H9 (cell line): ENCODE data around the gene INSM1. TPM values are rescaled to one million over a fixed set of nuclear protein-coding genes. Genes with fewer than 3 reads are reported as not detected.

Source experiments
- DNase-seq: peaks from one replicate; pipeline ENCODE4 v3.0.0-alpha.2; 2017
- H2AFZ ChIP-seq: one replicate; pipeline ENCODE4 v1.6.1; 2013; ENCODE audit warnings: mild to moderate bottlenecking, low read length, control low read depth, moderate library complexity
- H2AK5ac ChIP-seq: 2 replicates; pipeline ENCODE4 v1.6.1; 2013; ENCODE audit warnings: low read length, control low read depth, mixed read lengths; ENCODE audit not compliant: insufficient read length
- H2BK120ac ChIP-seq: one replicate; pipeline ENCODE4 v1.6.1; 2013; ENCODE audit warnings: low read depth, mild to moderate bottlenecking, low read length, control low read depth, inconsistent platforms; ENCODE audit not compliant: poor library complexity, severe bottlenecking
- H2BK12ac ChIP-seq: 2 replicates; pipeline ENCODE4 v1.6.1; 2013; ENCODE audit warnings: low read length, control low read depth, mixed read lengths, low read depth; ENCODE audit not compliant: insufficient read length
- H2BK15ac ChIP-seq: 2 replicates; pipeline ENCODE4 v1.6.1; 2013; ENCODE audit warnings: low read depth, low read length, control low read depth
- H2BK20ac ChIP-seq: one replicate; pipeline ENCODE4 v1.6.1; 2013; ENCODE audit warnings: low read depth, mild to moderate bottlenecking, low read length, control low read depth, inconsistent platforms; ENCODE audit not compliant: poor library complexity, severe bottlenecking
- H2BK5ac ChIP-seq: 2 replicates; pipeline ENCODE4 v1.6.1; 2013; ENCODE audit warnings: low read length, control low read depth, mixed read lengths; ENCODE audit not compliant: insufficient read length
- H3K14ac ChIP-seq: 2 replicates; pipeline ENCODE4 v1.6.1; 2013; ENCODE audit warnings: low read length, control low read depth; ENCODE audit not compliant: insufficient read depth
- H3K18ac ChIP-seq: 2 replicates; pipeline ENCODE4 v1.6.1; 2013; ENCODE audit warnings: low read depth, mild to moderate bottlenecking, mixed read lengths, low read length, control low read depth; ENCODE audit not compliant: insufficient read length
- H3K23ac ChIP-seq: 2 replicates; pipeline ENCODE4 v1.6.1; 2013; ENCODE audit warnings: low read length, control low read depth, mixed read lengths, low read depth; ENCODE audit not compliant: insufficient read length
- H3K23me2 ChIP-seq: 2 replicates; pipeline ENCODE4 v1.6.1; 2013; ENCODE audit warnings: low read depth, mild to moderate bottlenecking, mixed read lengths, low read length, control low read depth; ENCODE audit not compliant: insufficient read length, poor library complexity, severe bottlenecking
- H3K27ac ChIP-seq: 2 replicates; pipeline ENCODE4 v1.5.1; 2013; ENCODE audit warnings: low read length, control low read depth, mixed read lengths, low read depth; ENCODE audit not compliant: insufficient read length
- H3K27me3 ChIP-seq: 2 replicates; pipeline ENCODE4 v1.6.1; 2013; ENCODE audit warnings: low read length, control low read depth, inconsistent platforms; ENCODE audit not compliant: insufficient read depth
- H3K4ac ChIP-seq: 2 replicates; pipeline ENCODE4 v1.6.1; 2013; ENCODE audit warnings: low read depth, mild to moderate bottlenecking, control low read depth, inconsistent platforms, low read length, moderate library complexity
- H3K4me1 ChIP-seq: 2 replicates; pipeline ENCODE4 v1.6.1; 2013; ENCODE audit warnings: low read length, control low read depth, inconsistent platforms; ENCODE audit not compliant: insufficient read depth
- H3K4me2 ChIP-seq: 2 replicates; pipeline ENCODE4 v1.6.1; 2013; ENCODE audit warnings: low read length, control low read depth, mixed read lengths; ENCODE audit not compliant: insufficient read length, insufficient read depth
- H3K56ac ChIP-seq: 2 replicates; pipeline ENCODE4 v1.6.1; 2013; ENCODE audit warnings: low read depth, mild to moderate bottlenecking, mixed read lengths, low read length, control low read depth; ENCODE audit not compliant: insufficient read length
- H3K79me1 ChIP-seq: 2 replicates; pipeline ENCODE4 v1.6.1; 2013; ENCODE audit warnings: low read depth, mild to moderate bottlenecking, moderate library complexity, low read length, control low read depth, inconsistent platforms; ENCODE audit not compliant: insufficient read depth, poor library complexity, severe bottlenecking
- H3K79me2 ChIP-seq: 2 replicates; pipeline ENCODE4 v1.6.1; 2013; ENCODE audit warnings: low read length, control low read depth, inconsistent platforms; ENCODE audit not compliant: insufficient read depth
- H3K9ac ChIP-seq: 2 replicates; pipeline ENCODE4 v1.6.1; 2013; ENCODE audit warnings: low read length, control low read depth, mixed read lengths; ENCODE audit not compliant: insufficient read length; ENCODE audit errors: extremely low read depth
- H3K9me3 ChIP-seq: one replicate; pipeline ENCODE4 v1.6.1; 2013; ENCODE audit warnings: low read depth, low read length, inconsistent platforms; ENCODE audit not compliant: control insufficient read depth
- H3T11ph ChIP-seq: one replicate; pipeline ENCODE4 v1.6.1; 2013; ENCODE audit warnings: mild to moderate bottlenecking, low read length, control low read depth, inconsistent platforms
- H4K20me1 ChIP-seq: one replicate; pipeline ENCODE4 v1.6.1; 2013; ENCODE audit not compliant: control insufficient read depth, insufficient read length, insufficient read depth
- H4K5ac ChIP-seq: 2 replicates; pipeline ENCODE4 v1.6.1; 2013; ENCODE audit warnings: low read depth, mild to moderate bottlenecking, mixed read lengths, low read length, control low read depth; ENCODE audit not compliant: insufficient read length
- H4K8ac ChIP-seq: replicated peaks from 2 replicates; pipeline ENCODE4 v1.6.1; 2013; ENCODE audit warnings: low read length, control low read depth, mixed read lengths, low read depth; ENCODE audit not compliant: insufficient read length
- H4K91ac ChIP-seq: 2 replicates; pipeline ENCODE4 v1.6.1; 2013; ENCODE audit warnings: low read depth, mild to moderate bottlenecking, moderate library complexity, mixed read lengths, low read length, control low read depth; ENCODE audit not compliant: insufficient read length
- H3K27ac Mint-ChIP-seq, 3 experiments: 2 replicates in 2 of 3; 3 replicates in 1 of 3; pipeline ENCODE4 v1.8.0; 2020 to 2021; ENCODE audit warnings: mixed read lengths in 3 of 3, mild to moderate bottlenecking in 1 of 3, moderate library complexity in 1 of 3
- H3K27me3 Mint-ChIP-seq: 2 replicates; pipeline ENCODE4 v1.8.0; 2021; ENCODE audit warnings: low read depth, mild to moderate bottlenecking, moderate library complexity, mixed read lengths
- H3K36me3 Mint-ChIP-seq, 3 experiments: 2 replicates in 2 of 3; 3 replicates in 1 of 3; pipeline ENCODE4 v1.8.0; 2020 to 2021; ENCODE audit warnings: low read depth in 3 of 3, mixed read lengths in 3 of 3; ENCODE audit not compliant: insufficient read depth in 1 of 3
- H3K4me1 Mint-ChIP-seq, 2 experiments: 2 replicates each; pipeline ENCODE4 v1.8.0; 2020; ENCODE audit warnings: mixed read lengths in 2 of 2
- H3K4me3 Mint-ChIP-seq, 2 experiments: 2 replicates in 1 of 2; 3 replicates in 1 of 2; pipeline ENCODE4 v1.8.0; 2020 to 2021; ENCODE audit warnings: mild to moderate bottlenecking in 2 of 2, mixed read lengths in 2 of 2, moderate library complexity in 1 of 2
- H3K9me3 Mint-ChIP-seq, 2 experiments: 2 replicates in 1 of 2; 3 replicates in 1 of 2; pipeline ENCODE4 v1.8.0; 2020; ENCODE audit warnings: mild to moderate bottlenecking in 2 of 2, mixed read lengths in 2 of 2, moderate library complexity in 1 of 2
- CTCF ChIP-seq: fragments of 200-600 bp; sonication (generic); conservative IDR thresholded peaks from 3 replicates; pipeline ENCODE4 v1.8.0; 2021; ENCODE audit warnings: antibody characterized with exemption, mild to moderate bottlenecking
- WGBS: extraction: QIAGEN DNeasy Blood & Tissue Kit; methylation state at CpG from one replicate; pipeline ENCODE4 v1.1.7; 2013; ENCODE audit warnings: missing lambda C conversion rate, low lambda C conversion rate, mixed read lengths; ENCODE audit not compliant: insufficient read length; ENCODE audit errors: extremely low coverage; 5-methylcytosine and 5-hydroxymethylcytosine counted together
- total RNA-seq: library from RNA; stranded (reverse); gene quantifications from 2 replicates; pipeline ENCODE4 v1.2.1, GENCODE V29; 2021

Gene INSM1
- total RNA-seq, 1 experiment from 2014 or later = 0.83 TPM

- Histone ChIP-seq H3K4me2 (no peak overlapping the region), H4K8ac (no peak overlapping the region), H4K5ac (no peak overlapping the region), H3K56ac (no peak overlapping the region), H3K27me3 (no peaks in the 10 kb centered on the region), H3K18ac (no peak overlapping the region), H3K27ac (no peak overlapping the region), H3K9me3 (no peaks in the 10 kb centered on the region), H3T11ph (no peak overlapping the region), H3K23me2 (no peaks in the 10 kb centered on the region), H2AFZ (no peak overlapping the region), H4K91ac (no peak overlapping the region), H2BK20ac (no peak overlapping the region), H3K9ac (no peak overlapping the region), H2AK5ac (no peak overlapping the region), H3K4me1 (peaks cover 3% of the 10 kb centered on the region; the same call in 1 of the 2 replicates), H3K79me1 (no peaks in the 10 kb centered on the region), H2BK12ac (no peak overlapping the region), H3K23ac (no peak overlapping the region), H2BK5ac (no peak overlapping the region), H4K20me1 (no peaks in the 10 kb centered on the region), H3K14ac (no peak overlapping the region), H3K4ac (no peak overlapping the region), H3K79me2 (no peaks in the 10 kb centered on the region), H2BK15ac (no peak overlapping the region), H2BK120ac (no peak overlapping the region)
- no peak for DNase-seq
- WGBS = no CpG with 5 or more reads among the region's 9 CpGs
- TF ChIP-seq CTCF = no peak
- Mint-ChIP-seq H3K9me3 (no peaks in the 10 kb centered on the region), H3K36me3 (no peaks in the 10 kb centered on the region), H3K4me1 (peaks cover 51 to 52% of the 10 kb centered on the region in 2 experiments), H3K4me3 (no peak overlapping the region), H3K27ac (no peak overlapping the region), H3K27me3 (peaks cover 3% of the 10 kb centered on the region; the same call in 1 of the 2 replicates)
Observed at GRCh38 chr20:20412750-20413149, 44.8 kb downstream of the INSM1 start.
